AG04450 (cell line): ENCODE data around the gene CACNA1G. TPM values are rescaled to one million over a fixed set of nuclear protein-coding genes. Genes with fewer than 3 reads are reported as not detected.

Source experiments
- CTCF ChIA-PET: fragments of 300-600, 350-600 bp; formaldehyde crosslinking; extraction: SDS; loops from one replicate; lab custom pipeline; 2022; ENCODE audit warnings: antibody characterized with exemption, inconsistent platforms; lab: Charles Lee
- POLR2A ChIA-PET: fragments of 350-600 bp; formaldehyde crosslinking; extraction: SDS; loops from one replicate; lab custom pipeline; 2021; ENCODE audit warnings: antibody characterized with exemption, inconsistent platforms; lab: Yijun Ruan, JAX
- DNase-seq: peaks from one replicate; pipeline ENCODE4 v3.0.0-alpha.2; 2011; ENCODE audit warnings: low read depth, low spot score
- H3K27ac ChIP-seq: one replicate; pipeline ENCODE4 v1.5.1; 2012; ENCODE audit warnings: low read depth, low read length, control low read depth
- H3K27me3 ChIP-seq: one replicate; pipeline ENCODE4 v1.6.0; 2012; ENCODE audit warnings: low read length; ENCODE audit not compliant: control insufficient read depth, insufficient read depth
- H3K4me3 ChIP-seq: 2 replicates; pipeline ENCODE4 v1.5.1; 2011; ENCODE audit warnings: mild to moderate bottlenecking, low read depth, low read length, control low read depth
- H3K9me3 ChIP-seq: 2 replicates; pipeline ENCODE4 v1.5.1; 2012; ENCODE audit warnings: low read length; ENCODE audit not compliant: control insufficient read depth, insufficient read depth
- CTCF ChIP-seq: IDR thresholded peaks from 2 replicates; pipeline ENCODE4 v1.5.1; 2011; ENCODE audit warnings: low read depth, low read length, control low read depth, inconsistent platforms
- polyA plus RNA-seq: library from polyadenylated mRNA; depleted of rRNA; stranded (reverse); fragments of >200 nt; gene quantifications from 2 replicates; pipeline ENCODE4 v1.2.3, GENCODE V29; 2011

The CACNA1G gene
- polyA plus RNA-seq, 1 experiment: 0.05 TPM

- H3K27me3 ChIP-seq: peaks cover 77% of the 10 kb centered on the region
- CTCF ChIA-PET: interaction anchor here (0.6 to 2.5 kb wide), 2 partner anchors 12 to 85 kb away, joined by 4 to 13 read pairs; no protein-coding TSS in a partner anchor
These were observed 2.6 kb downstream of the CACNA1G start for GRCh38 chr17:50563092-50563511.

GRCh38 chr17:50564916-50565315 lies 4.4 kb downstream of the CACNA1G start:
- POLR2A ChIA-PET: no interaction called here
- Histone ChIP-seq H3K27ac (no peak overlapping the region), H3K27me3 (peaks cover 71% of the 10 kb centered on the region), H3K4me3 (no peak overlapping the region), H3K9me3 (no peaks in the 10 kb centered on the region; the same call in 1 of the 2 replicates)
- TF ChIP-seq CTCF: no peak
- CTCF ChIA-PET: interaction anchor here (0.6 to 1.4 kb wide), 5 partner anchors 14 to 131 kb away, joined by 3 to 10 read pairs (median 3); no protein-coding TSS in a partner anchor
- no peak for DNase-seq

More at GRCh38 chr17:50563092-50563511, 2.6 kb downstream of the CACNA1G start:
- no peak for DNase-seq
- Histone ChIP-seq H3K9me3 (no peaks in the 10 kb centered on the region; the same call in 1 of the 2 replicates), H3K27ac (no peak overlapping the region), H3K4me3 (no peak overlapping the region)
- POLR2A ChIA-PET: interaction anchor here (0.9 kb wide), 1 partner anchor 26 kb away, joined by 3 read pairs; no protein-coding TSS in a partner anchor
- no peak for TF ChIP-seq CTCF

- POLR2A ChIA-PET: no interaction called here
These were observed 5.2 kb downstream of the CACNA1G start for GRCh38 chr17:50565402-50566350.

GRCh38 chr17:50566886-50567285 lies 6.4 kb downstream of the CACNA1G start:
- CTCF ChIA-PET: no interaction called here
- no peak for TF ChIP-seq CTCF
- POLR2A ChIA-PET: no interaction called here
- Histone ChIP-seq H3K4me3 (no peak overlapping the region), H3K27me3 (peaks cover 65% of the 10 kb centered on the region), H3K9me3 (no peaks in the 10 kb centered on the region; the same call in 1 of the 2 replicates), H3K27ac (no peak overlapping the region)
- no peak for DNase-seq

More at GRCh38 chr17:50565402-50566350, 5.2 kb downstream of the CACNA1G start:
- no peak for TF ChIP-seq CTCF
- H3K27me3 ChIP-seq: peaks cover 69% of the 10 kb centered on the region
- no peaks in the 10 kb centered on the region; the same call in 1 of the 2 replicates for H3K9me3 ChIP-seq
- H3K27ac ChIP-seq: no peak overlapping the region
- H3K4me3 ChIP-seq: no peak overlapping the region
- CTCF ChIA-PET: interaction anchor here (0.7 to 1.0 kb wide), 2 partner anchors 23 to 129 kb away, joined by 3 read pairs; no protein-coding TSS in a partner anchor
- no peak for DNase-seq
